GM12891 (cell line): ENCODE results near the gene SRPK3.

Source experiments
- POLR2A ChIP-seq: IDR thresholded peaks from 2 replicates; pipeline ENCODE4 v1.6.1; 2011; ENCODE audit warnings: low read depth, low read length, control low read depth
- POLR2AphosphoS5 ChIP-seq: IDR thresholded peaks from 2 replicates; pipeline ENCODE4 v1.6.1; 2011; ENCODE audit warnings: low read depth, low read length, control low read depth

GRCh38 chrX:153735274-153735673 lies 45.6 kb upstream of the SRPK3 start:
- TF ChIP-seq POLR2AphosphoS5 (no peak), POLR2A (no peak)
